Measurements from ENCODE around the gene FGF12.
A peak's percentile ranks its signal among the peaks of the same experiment; 100 is the strongest.

FGF12 gene

GRCh38 chr3:192422997-192423342, 304.4 kb downstream of the FGF12 start:
- Histone ChIP-seq H3K4me3 (ENCODE audit: insufficient read depth, low read depth, low read length) (no peak overlapping the region), H3K4me1 (ENCODE audit: control insufficient read depth, insufficient read depth, low read length) (no peaks in the 10 kb centered on the region), H3K27me3 (ENCODE audit: control insufficient read depth, insufficient read depth, low read length, poor library complexity, severe bottlenecking) (no peaks in the 10 kb centered on the region), H3K9me3 (ENCODE audit: control insufficient read depth, low read length) (no peaks in the 10 kb centered on the region), H3K36me3 (ENCODE audit: control insufficient read depth, insufficient read depth, low read length) (no peaks in the 10 kb centered on the region), H3K27ac (ENCODE audit: insufficient read depth, low read depth, low read length, poor library complexity, severe bottlenecking) (no peak overlapping the region)
- WGBS, 2 experiments: 76 to 85% methylated on average over 2 of the region's 2 CpGs

GRCh38 chr3:192422321-192422996, 304.9 kb downstream of the FGF12 start:
- Histone ChIP-seq H3K4me1 (ENCODE audit: control insufficient read depth, insufficient read depth, low read length) (no peaks in the 10 kb centered on the region), H3K27ac (ENCODE audit: insufficient read depth, low read depth, low read length, poor library complexity, severe bottlenecking) (no peak overlapping the region), H3K4me3 (ENCODE audit: insufficient read depth, low read depth, low read length) (no peak overlapping the region), H3K36me3 (ENCODE audit: control insufficient read depth, insufficient read depth, low read length) (no peaks in the 10 kb centered on the region), H3K9me3 (ENCODE audit: control insufficient read depth, low read length) (no peaks in the 10 kb centered on the region), H3K27me3 (ENCODE audit: control insufficient read depth, insufficient read depth, low read length, poor library complexity, severe bottlenecking) (no peaks in the 10 kb centered on the region)
- 91 to 95% methylated on average over 2 of the region's 2 CpGs for WGBS, 2 experiments

DNA sequence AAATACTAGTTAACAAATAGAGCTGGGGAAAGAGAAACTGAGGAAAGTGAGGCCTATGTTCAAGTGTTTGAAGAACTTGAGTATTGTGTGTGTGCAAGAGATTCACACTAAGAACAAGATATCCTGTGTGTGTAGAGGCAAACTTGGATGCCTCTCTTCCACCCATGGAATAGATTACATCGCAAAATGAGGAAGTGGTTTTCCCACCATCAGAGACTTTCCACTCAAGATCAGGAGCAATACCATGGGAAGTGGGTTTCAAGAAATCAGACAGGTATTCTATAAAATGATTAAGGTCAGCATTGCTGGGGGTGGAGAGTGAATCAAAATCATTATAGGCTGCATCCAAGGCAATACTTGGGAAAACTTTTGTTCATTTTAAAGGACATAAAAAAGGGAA, 308.0 kb downstream of the FGF12 start:
- H3K4me3 ChIP-seq (ENCODE audit: insufficient read depth, low read depth, low read length): no peak overlapping the region
- H3K4me1 ChIP-seq (ENCODE audit: control insufficient read depth, insufficient read depth, low read length): peaks cover 8% of the 10 kb centered on the region
- H3K27ac ChIP-seq (ENCODE audit: insufficient read depth, low read depth, low read length, poor library complexity, severe bottlenecking): no peak overlapping the region
- 94 to 100% methylated on average over 1 of the region's 1 CpG for WGBS, 2 experiments
- no peaks in the 10 kb centered on the region for H3K36me3 ChIP-seq (ENCODE audit: control insufficient read depth, insufficient read depth, low read length)
- no peaks in the 10 kb centered on the region for H3K9me3 ChIP-seq (ENCODE audit: control insufficient read depth, low read length)
- H3K27me3 ChIP-seq (ENCODE audit: control insufficient read depth, insufficient read depth, low read length, poor library complexity, severe bottlenecking): no peaks in the 10 kb centered on the region

DNA sequence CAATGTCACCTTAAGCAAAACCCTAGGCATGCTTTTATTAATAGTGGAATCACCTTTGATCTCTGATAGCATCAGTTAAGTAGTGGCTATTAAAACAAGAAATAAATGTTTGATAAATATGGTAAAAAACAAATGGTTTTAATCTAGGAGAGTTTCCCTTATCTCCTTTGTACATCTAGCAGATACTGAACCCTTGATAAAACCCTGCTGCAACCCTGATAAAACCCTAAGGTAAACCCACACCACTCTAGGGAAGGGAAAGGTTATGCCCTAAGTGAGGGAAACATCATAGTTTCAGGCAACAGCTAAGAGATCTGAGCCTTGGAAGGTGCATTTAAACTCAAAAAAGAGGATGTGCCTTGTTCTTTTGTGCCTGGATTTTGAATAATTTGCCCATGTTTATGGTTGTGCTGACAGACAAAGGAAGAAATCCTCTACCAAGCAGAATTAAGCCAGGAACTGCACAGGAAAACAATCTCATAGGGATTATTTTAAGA, 309.7 kb downstream of the FGF12 start:
- H3K27me3 ChIP-seq (ENCODE audit: control insufficient read depth, insufficient read depth, low read length, poor library complexity, severe bottlenecking): no peaks in the 10 kb centered on the region
- H3K27ac ChIP-seq (ENCODE audit: insufficient read depth, low read depth, low read length, poor library complexity, severe bottlenecking): no peak overlapping the region
- no peaks in the 10 kb centered on the region for H3K9me3 ChIP-seq (ENCODE audit: control insufficient read depth, low read length)
- H3K4me3 ChIP-seq (ENCODE audit: insufficient read depth, low read depth, low read length): no peak overlapping the region
- H3K36me3 ChIP-seq (ENCODE audit: control insufficient read depth, insufficient read depth, low read length): no peaks in the 10 kb centered on the region
- H3K4me1 ChIP-seq (ENCODE audit: control insufficient read depth, insufficient read depth, low read length): peaks cover 8% of the 10 kb centered on the region

- Histone ChIP-seq H3K4me1 (ENCODE audit: control insufficient read depth, insufficient read depth, low read length) (peaks cover 8% of the 10 kb centered on the region), H3K27me3 (ENCODE audit: control insufficient read depth, insufficient read depth, low read length, poor library complexity, severe bottlenecking) (no peaks in the 10 kb centered on the region), H3K36me3 (ENCODE audit: control insufficient read depth, insufficient read depth, low read length) (no peaks in the 10 kb centered on the region), H3K4me3 (ENCODE audit: insufficient read depth, low read depth, low read length) (no peak overlapping the region), H3K27ac (ENCODE audit: insufficient read depth, low read depth, low read length, poor library complexity, severe bottlenecking) (no peak overlapping the region), H3K9me3 (ENCODE audit: control insufficient read depth, low read length) (no peaks in the 10 kb centered on the region)
- 36 to 48% methylated on average over 2 of the region's 2 CpGs for WGBS, 2 experiments
These were observed 310.3 kb downstream of the FGF12 start for GRCh38 chr3:192417017-192417416.

GRCh38 chr3:192413461-192413860, 313.9 kb downstream of the FGF12 start:
- Histone ChIP-seq H3K9me3 (ENCODE audit: control insufficient read depth, low read length) (no peaks in the 10 kb centered on the region), H3K4me3 (ENCODE audit: insufficient read depth, low read depth, low read length) (no peak overlapping the region), H3K27me3 (ENCODE audit: control insufficient read depth, insufficient read depth, low read length, poor library complexity, severe bottlenecking) (peaks cover 27% of the 10 kb centered on the region), H3K27ac (ENCODE audit: insufficient read depth, low read depth, low read length, poor library complexity, severe bottlenecking) (no peak overlapping the region), H3K36me3 (ENCODE audit: control insufficient read depth, insufficient read depth, low read length) (no peaks in the 10 kb centered on the region), H3K4me1 (ENCODE audit: control insufficient read depth, insufficient read depth, low read length) (peaks cover 14% of the 10 kb centered on the region)
- WGBS, 2 experiments: 100% methylated on average over 1 of the region's 2 CpGs; no CpG with 5 or more reads in 1 of the 2 experiments

- no peak overlapping the region for H3K4me3 ChIP-seq (ENCODE audit: insufficient read depth, low read depth, low read length)
- peaks cover 52% of the 10 kb centered on the region for H3K27me3 ChIP-seq (ENCODE audit: control insufficient read depth, insufficient read depth, low read length, poor library complexity, severe bottlenecking)
- peaks cover 6% of the 10 kb centered on the region for H3K4me1 ChIP-seq (ENCODE audit: control insufficient read depth, insufficient read depth, low read length)
- no peak overlapping the region for H3K27ac ChIP-seq (ENCODE audit: insufficient read depth, low read depth, low read length, poor library complexity, severe bottlenecking)
- 79 to 85% methylated on average over 5 of the region's 5 CpGs for WGBS, 2 experiments
- H3K9me3 ChIP-seq (ENCODE audit: control insufficient read depth, low read length): no peaks in the 10 kb centered on the region
- no peaks in the 10 kb centered on the region for H3K36me3 ChIP-seq (ENCODE audit: control insufficient read depth, insufficient read depth, low read length)
These were observed 316.7 kb downstream of the FGF12 start for GRCh38 chr3:192410684-192410960.

- H3K27ac ChIP-seq (ENCODE audit: insufficient read depth, low read depth, low read length, poor library complexity, severe bottlenecking): no peak overlapping the region
- WGBS, 2 experiments: 3% methylated on average over 52 to 53 of the region's 53 CpGs
These were observed 317.3 kb downstream of the FGF12 start for GRCh38 chr3:192409838-192410683.

GRCh38 chr3:192409201-192409837, 318.0 kb downstream of the FGF12 start:
- H3K36me3 ChIP-seq (ENCODE audit: control insufficient read depth, insufficient read depth, low read length): no peaks in the 10 kb centered on the region
- WGBS, 2 experiments: 0% methylated on average over 61 of the region's 61 CpGs
- H3K4me1 ChIP-seq (ENCODE audit: control insufficient read depth, insufficient read depth, low read length): peaks cover 6% of the 10 kb centered on the region
- H3K27me3 ChIP-seq (ENCODE audit: control insufficient read depth, insufficient read depth, low read length, poor library complexity, severe bottlenecking): peaks cover 52% of the 10 kb centered on the region
- no peak overlapping the region for H3K27ac ChIP-seq (ENCODE audit: insufficient read depth, low read depth, low read length, poor library complexity, severe bottlenecking)
- H3K4me3 ChIP-seq (ENCODE audit: insufficient read depth, low read depth, low read length): peak overlapping the region; percentile 74
- no peaks in the 10 kb centered on the region for H3K9me3 ChIP-seq (ENCODE audit: control insufficient read depth, low read length)

More at GRCh38 chr3:192409838-192410683, 317.3 kb downstream of the FGF12 start:
- H3K27me3 ChIP-seq (ENCODE audit: control insufficient read depth, insufficient read depth, low read length, poor library complexity, severe bottlenecking): peaks cover 52% of the 10 kb centered on the region
- peak overlapping the region; percentile 74 for H3K4me3 ChIP-seq (ENCODE audit: insufficient read depth, low read depth, low read length)
- peaks cover 6% of the 10 kb centered on the region for H3K4me1 ChIP-seq (ENCODE audit: control insufficient read depth, insufficient read depth, low read length)
- H3K36me3 ChIP-seq (ENCODE audit: control insufficient read depth, insufficient read depth, low read length): no peaks in the 10 kb centered on the region
- no peaks in the 10 kb centered on the region for H3K9me3 ChIP-seq (ENCODE audit: control insufficient read depth, low read length)

- Histone ChIP-seq H3K4me1 (ENCODE audit: control insufficient read depth, insufficient read depth, low read length) (peaks cover 6% of the 10 kb centered on the region), H3K27ac (ENCODE audit: insufficient read depth, low read depth, low read length, poor library complexity, severe bottlenecking) (no peak overlapping the region), H3K36me3 (ENCODE audit: control insufficient read depth, insufficient read depth, low read length) (no peaks in the 10 kb centered on the region), H3K9me3 (ENCODE audit: control insufficient read depth, low read length) (no peaks in the 10 kb centered on the region), H3K4me3 (ENCODE audit: insufficient read depth, low read depth, low read length) (peak overlapping the region; percentile 74), H3K27me3 (ENCODE audit: control insufficient read depth, insufficient read depth, low read length, poor library complexity, severe bottlenecking) (peaks cover 52% of the 10 kb centered on the region)
- 0 to 1% methylated on average over 40 to 41 of the region's 41 CpGs for WGBS, 2 experiments
These were observed 318.6 kb downstream of the FGF12 start for GRCh38 chr3:192408647-192409200.
